Ovary (tissue), 9 donors: ENCODE measurements around the gene CADM2. TPM values are rescaled to one million over a fixed set of nuclear protein-coding genes. Genes with fewer than 3 reads are reported as not detected.

Experiments used
- DNase-seq, 5 donors: peaks; one replicate each; pipeline ENCODE4 v3.0.0-alpha.2; 2019 to 2020
- H3K27ac ChIP-seq, 2 donors: fragments of 200-600 bp; one replicate each; pipeline versions ENCODE4 v1.5.1 to v1.8.0; 2019 to 2022
- H3K27me3 ChIP-seq: fragments of 200-600 bp; one replicate; pipeline ENCODE4 v1.8.0; 2022
- H3K36me3 ChIP-seq: fragments of 200-600 bp; sonication (generic); one replicate; pipeline ENCODE4 v1.5.1; 2019
- H3K4me1 ChIP-seq: one replicate; pipeline ENCODE4 v1.8.1; 2013; ENCODE audit warnings: mild to moderate bottlenecking, moderate library complexity; ENCODE audit not compliant: insufficient read depth
- H3K4me3 ChIP-seq: fragments of 200-600 bp; sonication (generic); one replicate; pipeline ENCODE4 v1.5.1; 2017
- H3K9me3 ChIP-seq, 2 donors: fragments of 200-600 bp in 1 of 2; sonication (generic) in 1 of 2; one replicate each; pipeline versions ENCODE4 v1.5.1 to v1.8.1; 2013 to 2019; ENCODE audit warnings: mild to moderate bottlenecking in 1 of 2, moderate library complexity in 1 of 2
- CTCF ChIP-seq, 3 donors: fragments of 450-650 bp in 2 of 3; fragments of 200-600 bp in 1 of 3; IDR thresholded peaks; one replicate each; pipeline versions ENCODE4 v1.5.1 to v1.8.0; 2016 to 2022; ENCODE audit warnings: antibody characterized with exemption in 3 of 3, mild to moderate bottlenecking in 1 of 3
- EP300 ChIP-seq: sonication (generic); formaldehyde crosslinking; IDR thresholded peaks from one replicate; pipeline ENCODE4 v1.6.1; 2017; ENCODE audit warnings: antibody characterized with exemption
- POLR2A ChIP-seq: fragments of 450-650 bp; IDR thresholded peaks from one replicate; pipeline ENCODE4 v1.6.1; 2017; ENCODE audit warnings: antibody characterized with exemption, mild to moderate bottlenecking, moderate library complexity
- WGBS, 3 donors: extraction: QIAGEN DNeasy Blood & Tissue Kit in 1 of 3; methylation state at CpG; one replicate each; pipeline versions ENCODE4 v1.1.5 to v1.1.7; 2013 to 2017; 5-methylcytosine and 5-hydroxymethylcytosine counted together
- intact Hi-C, 4 donors: fragments of 100-400 bp; cut with DNase I; formaldehyde crosslinking; loops; one replicate each; pipeline versions ENCODE4 v1.11.0 to v1.15.1; 2022 to 2023
- polyA plus RNA-seq, 2 donors: library from polyadenylated mRNA; stranded (reverse); fragments of 200-250 nt in 1 of 2; fragments of 350-450 nt in 1 of 2; fragmentation: Illumina TruSeq in 1 of 2; extraction: RNeasy Lipid Tissue Mini Kit (QIAGEN cat#74804) in 1 of 2; gene quantifications; one replicate each; pipeline ENCODE4 v1.2.3, GENCODE V29; 2013 to 2014
- total RNA-seq, 7 donors: library from RNA; depleted of rRNA in 2 of 7; stranded (reverse); fragments of >200 nt in 2 of 7; fragmentation: NEBNext Ultra II Directional in 3 of 7; extraction: Animal tissue kit (Norgen Biotek cat#: 25700) in 3 of 7; gene quantifications; one replicate each; pipeline versions ENCODE4 v1.1.0 to v1.2.4, GENCODE V29; 2016 to 2023
- donor health status: DM: no; HTN: no; CAD: no; lungs with moderate emphysema.
- donor health status: DM: no; HTN: no; CAD: no.
- donor health status: Bipolar disorder and iron deficiency.
- donor health status: DM: yes; HTN: yes; CAD: no.
- donor health status: DM: no; HTN: no; CAD: no.
- donor health status: DM: yes; HTN: yes; CAD: no.

Gene CADM2
- total and polyA plus RNA-seq, 9 donors: 0.20 to 1.9 (median 0.69) TPM

- no peak for TF ChIP-seq CTCF (IDR thresholded peaks at IDR 0.05)
- no peak for TF ChIP-seq EP300
- no peak for TF ChIP-seq POLR2A
- no peaks in the 10 kb centered on the region for H3K27me3 ChIP-seq
- no peaks in the 10 kb centered on the region for H3K36me3 ChIP-seq
- no peak overlapping the region for H3K4me3 ChIP-seq
- no peak overlapping the region for H3K27ac ChIP-seq
- no peaks in the 10 kb centered on the region for H3K9me3 ChIP-seq
- intact Hi-C loops: no loop called here
- DNase-seq: no peak
- no peaks in the 10 kb centered on the region for H3K4me1 ChIP-seq
- WGBS, 3 donors: 67 to 72% (median 72%) methylated on average over 3 of the region's 3 CpGs
These were observed 95.8 kb downstream of the CADM2 start for GRCh38 chr3:85054579-85054978.

GRCh38 chr3:85068911-85069310, 110.1 kb downstream of the CADM2 start:
- no peak overlapping the region for H3K4me3 ChIP-seq
- 78 to 89% (median 86%) methylated on average over 1 of the region's 1 CpG for WGBS, 3 donors
- no peaks in the 10 kb centered on the region for H3K4me1 ChIP-seq
- intact Hi-C loops: no loop called here
- no peak for DNase-seq
- no peaks in the 10 kb centered on the region for H3K9me3 ChIP-seq
- TF ChIP-seq POLR2A: no peak
- TF ChIP-seq EP300: no peak
- TF ChIP-seq CTCF (IDR thresholded peaks at IDR 0.05): no peak
- H3K27ac ChIP-seq: no peak overlapping the region
- H3K36me3 ChIP-seq: no peaks in the 10 kb centered on the region
- no peaks in the 10 kb centered on the region for H3K27me3 ChIP-seq

- Histone ChIP-seq H3K27ac (no peak overlapping the region), H3K4me3 (no peak overlapping the region), H3K36me3 (no peaks in the 10 kb centered on the region), H3K27me3 (no peaks in the 10 kb centered on the region), H3K4me1 (no peaks in the 10 kb centered on the region), H3K9me3 (no peaks in the 10 kb centered on the region)
- intact Hi-C loops: no loop called here
- no peak for DNase-seq
- 79 to 83% (median 81%) methylated on average over 5 of the region's 5 CpGs for WGBS, 3 donors
- TF ChIP-seq EP300: no peak
- TF ChIP-seq CTCF (IDR thresholded peaks at IDR 0.05): no peak
These were observed 115.2 kb downstream of the CADM2 start for GRCh38 chr3:85074003-85074402.

GRCh38 chr3:85075663-85076062, 116.9 kb downstream of the CADM2 start:
- Histone ChIP-seq H3K27me3 (no peaks in the 10 kb centered on the region), H3K4me3 (no peak overlapping the region), H3K36me3 (no peaks in the 10 kb centered on the region), H3K4me1 (no peaks in the 10 kb centered on the region), H3K9me3 (no peaks in the 10 kb centered on the region), H3K27ac (no peak overlapping the region)
- intact Hi-C loops: no loop called here
- TF ChIP-seq EP300 (no peak), CTCF (IDR thresholded peaks at IDR 0.05) (no peak), POLR2A (no peak)
- whole genome bisulfite sequencing, 3 donors: 66 to 71% (median 69%) methylated on average over 2 of the region's 2 CpGs
- no peak for DNase-seq

- Histone ChIP-seq H3K36me3 (no peaks in the 10 kb centered on the region), H3K4me1 (no peaks in the 10 kb centered on the region), H3K27me3 (no peaks in the 10 kb centered on the region), H3K27ac (no peak overlapping the region), H3K9me3 (no peaks in the 10 kb centered on the region), H3K4me3 (no peak overlapping the region)
- WGBS, 3 donors: 80 to 91% (median 89%) methylated on average over 1 of the region's 1 CpG
- intact Hi-C loops: no loop called here
- TF ChIP-seq EP300: no peak
- TF ChIP-seq CTCF (IDR thresholded peaks at IDR 0.05): no peak
- TF ChIP-seq POLR2A: no peak
- no peak for DNase-seq
These were observed 118.2 kb downstream of the CADM2 start for GRCh38 chr3:85077018-85077417.
